NCI-H2029 treated with DMSO at 0.1 percent for 48 hours (cell line): Measurements from ENCODE around the gene SNX18.
"Not testable (repeated sequence)": the region's sequence is repeated elsewhere in the genome, so short reads cannot be mapped to it uniquely, and the experiment has no call there.

Source experiments
- DNase-seq: peaks from one replicate; lab custom pipeline; 2025; lab: John Stamatoyannopoulos, UW

Gene SNX18

DNA sequence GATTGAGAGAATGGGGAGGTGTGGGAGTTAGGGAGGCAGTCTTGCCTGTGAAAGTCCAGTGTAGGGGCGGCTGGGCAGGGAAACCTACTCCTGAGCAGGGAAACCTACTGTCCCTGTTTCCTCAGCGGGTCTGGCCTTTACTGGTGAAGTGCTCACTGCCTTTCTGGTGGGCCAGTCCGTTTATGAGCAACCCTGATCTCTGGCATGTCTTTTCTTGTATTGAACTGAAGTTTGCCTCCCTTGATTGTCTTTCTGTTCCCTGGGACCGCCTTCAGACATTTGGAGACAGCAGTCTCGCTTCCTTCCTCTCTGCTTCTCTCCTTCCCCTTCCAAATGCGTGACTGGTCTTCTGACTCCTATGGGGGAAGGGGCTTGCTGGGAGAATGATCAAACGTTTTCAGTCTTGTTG is 2.9 kb downstream of the SNX18 start:
- no peak for DNase-seq

DNA sequence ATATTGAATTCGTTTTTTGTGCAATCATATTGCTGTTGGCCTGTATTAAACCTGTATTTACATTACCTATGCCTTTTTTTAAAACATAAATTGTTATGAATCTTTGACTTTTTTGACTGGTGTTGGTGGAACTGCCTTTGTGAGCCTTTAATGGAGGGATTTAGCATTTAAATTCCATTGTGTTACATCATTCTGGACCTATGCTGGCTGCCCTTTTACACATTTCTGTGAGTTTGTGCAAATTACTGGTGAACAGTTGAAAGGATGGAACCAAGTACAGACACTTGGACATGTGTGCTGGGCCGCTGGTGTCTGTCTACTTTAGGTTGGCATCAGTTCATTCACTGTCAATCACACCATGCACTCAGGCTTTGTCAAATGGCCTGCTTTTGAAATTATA is 3.4 kb downstream of the SNX18 start:
- no peak for DNase-seq

DNA sequence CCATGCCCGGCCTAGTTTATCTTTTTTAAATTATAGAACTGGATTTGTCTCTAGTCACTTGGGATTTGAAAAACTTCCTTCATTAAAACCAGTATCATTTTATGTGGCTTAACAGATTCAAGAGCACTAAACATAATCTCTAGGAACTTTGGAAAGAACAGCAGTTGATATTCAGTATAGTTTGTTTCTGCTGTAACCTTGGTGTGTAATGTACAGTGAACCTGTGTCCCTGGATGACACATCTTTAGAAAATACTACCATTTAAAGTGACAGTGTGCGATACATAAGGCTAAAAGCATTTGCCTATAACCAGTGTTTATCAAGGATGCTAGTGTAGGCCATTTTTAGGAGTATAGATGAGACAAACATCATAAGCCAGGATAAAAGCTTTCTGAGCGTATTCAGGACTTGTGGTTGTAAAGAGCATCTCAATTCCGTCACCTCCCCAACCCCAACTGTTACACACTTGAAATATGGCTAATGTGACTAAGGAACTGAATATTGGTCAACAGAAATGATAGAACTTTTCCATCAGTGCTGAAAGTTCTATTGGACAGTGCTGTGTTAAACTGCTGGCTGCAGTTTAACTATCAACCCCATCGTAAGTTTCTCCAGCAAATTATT is 4.4 kb downstream of the SNX18 start:
- DNase-seq: no peak

DNA sequence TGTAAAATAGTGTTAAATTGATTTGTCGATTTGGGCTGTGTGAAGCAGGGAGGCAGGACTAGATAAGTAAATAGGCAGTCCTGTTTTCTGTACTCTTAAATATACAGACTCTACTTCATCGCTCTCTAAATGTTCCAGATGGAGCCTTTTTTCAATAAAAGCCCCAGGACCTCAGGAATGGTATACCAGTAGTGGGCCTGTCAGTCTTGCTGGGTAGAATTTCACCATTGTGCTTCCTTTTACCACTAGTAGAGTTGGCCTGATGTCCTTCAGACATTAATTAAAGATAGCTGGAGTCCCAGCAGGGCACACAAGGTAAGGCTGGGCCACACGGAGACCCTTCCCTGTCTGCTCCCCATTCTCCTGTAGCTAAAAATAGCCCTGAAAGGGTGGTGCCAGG is 6.0 kb downstream of the SNX18 start:
- DNase-seq: no peak

DNA sequence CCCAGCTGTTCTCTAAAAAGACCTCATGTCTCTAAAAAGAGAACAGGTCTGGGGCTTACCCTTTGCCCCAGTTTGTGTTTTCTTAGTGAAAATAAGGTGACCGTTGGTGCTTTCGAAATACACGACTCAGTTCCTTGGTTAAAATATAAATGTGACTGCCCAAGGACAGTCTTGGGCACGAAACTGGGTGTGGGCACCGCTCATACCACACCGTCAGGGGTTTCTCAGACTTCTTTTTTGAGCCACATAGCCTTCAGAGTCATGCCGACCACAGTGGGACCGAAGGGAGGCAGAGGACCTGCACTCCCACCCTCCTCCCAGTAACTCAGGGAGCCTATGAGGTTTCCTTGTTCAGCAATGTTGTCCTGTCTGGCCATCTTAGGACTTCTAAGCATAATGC is 6.5 kb downstream of the SNX18 start:
- DNase-seq: no peak

DNA sequence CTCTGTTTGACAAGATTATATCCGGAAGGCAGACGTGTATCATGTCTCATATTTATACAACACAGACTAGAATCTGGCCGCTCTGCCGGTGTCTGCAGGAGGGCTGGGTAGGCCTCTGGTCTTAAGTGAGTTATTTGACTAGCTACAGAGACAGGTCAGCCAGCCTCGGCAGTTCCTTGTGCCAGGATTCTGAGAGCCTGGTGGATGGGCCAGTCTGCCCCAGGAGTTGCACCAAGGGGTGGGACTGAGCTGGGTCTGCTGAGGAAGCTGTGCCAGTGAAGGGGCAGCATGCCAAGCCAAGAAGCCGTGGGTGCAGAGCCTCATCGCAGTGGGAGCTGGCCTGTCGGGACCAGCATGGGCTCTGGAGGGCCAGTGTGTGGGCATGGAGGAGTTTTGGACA is 7.1 kb downstream of the SNX18 start:
- DNase-seq: no peak

DNA sequence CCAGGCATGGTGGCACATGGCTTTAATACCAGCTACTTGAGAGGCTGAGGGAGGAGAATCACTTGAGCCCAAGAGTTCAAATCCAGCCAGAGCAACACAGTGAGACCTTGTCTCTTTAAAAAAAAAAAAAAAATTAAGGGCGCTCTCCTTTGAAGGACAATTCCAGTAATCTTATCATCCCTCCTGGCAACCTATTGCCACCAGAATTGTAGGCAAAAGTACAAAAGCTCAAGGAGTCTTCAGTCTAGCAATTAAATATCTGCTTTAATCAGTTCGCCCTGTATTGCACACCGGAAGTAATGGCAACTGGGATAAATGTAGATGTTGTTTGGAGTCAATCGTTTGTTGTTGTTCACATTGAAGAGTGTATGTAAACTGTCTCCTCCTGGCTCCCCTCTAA is 7.7 kb downstream of the SNX18 start:
- DNase-seq: no peak

DNA sequence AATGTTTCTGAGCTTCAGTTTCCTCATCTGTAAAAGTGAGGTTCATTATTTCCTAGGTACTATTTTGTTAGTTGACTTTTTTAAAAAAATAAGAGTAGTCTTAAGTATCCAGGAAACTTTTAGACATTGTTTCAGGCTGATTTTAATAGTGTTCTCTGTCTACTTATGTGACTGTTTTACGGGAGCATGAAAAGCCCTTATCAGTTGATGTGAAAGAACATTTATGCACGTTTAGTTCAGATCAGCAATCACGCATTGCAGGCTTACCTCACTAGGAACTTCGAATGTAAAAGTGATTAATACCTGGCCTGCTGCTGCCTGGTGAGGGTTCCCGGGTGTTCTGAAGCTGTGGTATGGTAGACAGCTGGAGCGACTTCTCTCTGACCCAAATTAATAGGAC is 8.1 kb downstream of the SNX18 start:
- no peak for DNase-seq

DNA sequence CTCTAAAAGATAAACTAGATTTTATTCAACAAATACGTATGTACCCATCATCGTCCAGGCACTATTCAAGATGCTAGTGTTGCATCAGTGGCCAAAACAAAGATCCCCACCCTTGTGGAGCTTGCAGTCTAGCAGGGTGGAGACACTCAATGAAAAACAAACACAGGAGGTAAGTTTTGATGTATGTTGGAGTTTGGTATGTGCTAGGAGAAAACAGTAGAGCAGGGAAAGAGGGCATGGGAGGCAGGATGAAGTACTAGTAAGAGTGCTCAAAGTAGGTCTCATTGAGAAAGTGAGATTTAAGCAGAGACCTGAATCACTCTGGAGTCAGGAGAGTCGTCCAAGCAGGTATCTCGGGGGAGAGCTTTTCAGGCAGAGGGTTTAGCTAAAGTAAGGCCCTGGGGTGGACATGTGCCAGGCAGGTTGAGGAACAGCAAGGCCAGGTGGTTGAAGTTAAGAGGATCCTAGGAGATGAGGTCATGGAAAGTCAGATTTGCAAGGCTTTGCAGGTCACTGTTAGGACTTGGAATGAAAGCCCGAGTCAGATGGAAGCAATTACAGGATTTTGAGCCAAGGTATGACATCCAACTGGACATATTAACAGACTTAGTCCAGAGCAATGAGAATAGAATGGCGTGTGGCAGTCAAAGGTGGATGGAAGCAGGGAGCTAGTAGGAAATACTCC is 9.2 kb downstream of the SNX18 start:
- DNase-seq: no peak

DNA sequence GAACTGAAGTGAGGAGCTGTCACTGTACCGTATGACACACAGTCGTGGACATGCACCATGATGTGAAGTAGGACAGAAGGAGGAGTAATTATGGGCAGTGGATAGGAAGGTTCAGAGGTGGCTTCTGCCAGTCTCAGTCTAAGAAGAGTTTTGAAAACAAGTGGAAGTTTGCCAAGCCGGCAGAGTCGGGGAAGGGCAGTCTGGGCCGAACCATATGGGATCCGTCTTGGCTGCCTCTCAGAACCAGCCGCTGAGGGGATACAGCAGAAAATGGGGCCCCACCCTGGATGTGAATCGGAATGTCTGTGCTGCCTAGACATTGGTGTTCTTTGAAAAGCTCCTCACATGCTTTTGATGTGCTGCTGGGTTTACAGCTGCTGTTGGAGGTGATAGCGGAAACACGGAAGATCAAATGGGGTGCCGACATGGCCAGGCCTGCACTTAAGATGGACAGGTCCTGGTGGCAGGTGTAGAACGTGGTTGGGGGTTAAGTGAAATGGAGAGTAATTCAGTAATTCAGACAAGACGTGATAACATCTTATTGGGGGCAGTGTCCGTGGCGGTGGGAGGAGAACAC is 11.2 kb downstream of the SNX18 start:
- no peak for DNase-seq

DNA sequence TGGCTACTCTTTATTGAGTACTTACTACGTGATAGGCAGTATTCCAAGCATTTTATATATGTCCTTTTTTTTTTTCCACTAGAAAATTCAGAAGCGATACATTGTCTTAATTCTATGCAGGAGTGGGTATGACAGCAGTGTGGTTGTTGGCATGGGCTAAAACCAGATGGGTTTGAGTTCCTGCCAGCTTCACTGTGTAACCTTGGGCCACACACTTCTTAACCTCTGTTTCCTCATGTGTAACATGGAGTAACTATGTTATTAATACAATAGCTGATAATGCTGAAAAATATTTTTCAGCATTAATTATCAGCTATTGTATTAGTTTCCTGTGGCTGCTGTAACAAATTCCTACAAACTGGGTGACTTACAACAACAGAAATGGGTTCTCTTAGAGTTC is 12.0 kb downstream of the SNX18 start:
- no peak for DNase-seq

DNA sequence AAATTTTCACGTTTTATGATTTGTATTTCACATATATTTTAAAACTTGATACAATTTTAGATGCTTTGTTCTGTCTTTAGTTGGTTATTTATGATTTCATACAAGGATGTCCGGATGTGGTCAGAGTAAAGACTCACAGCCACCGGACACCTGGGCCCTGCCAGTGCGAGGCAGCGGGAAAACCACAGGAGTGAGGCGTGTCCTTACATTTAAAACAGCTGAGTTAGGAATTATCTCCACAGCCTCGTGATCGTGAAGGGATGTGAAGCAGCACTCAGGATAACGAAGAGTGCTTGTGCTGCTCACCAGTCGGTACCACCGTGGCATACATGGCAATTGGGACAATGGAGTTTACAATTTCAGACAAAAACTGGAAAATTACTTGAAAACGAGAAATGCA is 14.0 kb downstream of the SNX18 start:
- no peak for DNase-seq

DNA sequence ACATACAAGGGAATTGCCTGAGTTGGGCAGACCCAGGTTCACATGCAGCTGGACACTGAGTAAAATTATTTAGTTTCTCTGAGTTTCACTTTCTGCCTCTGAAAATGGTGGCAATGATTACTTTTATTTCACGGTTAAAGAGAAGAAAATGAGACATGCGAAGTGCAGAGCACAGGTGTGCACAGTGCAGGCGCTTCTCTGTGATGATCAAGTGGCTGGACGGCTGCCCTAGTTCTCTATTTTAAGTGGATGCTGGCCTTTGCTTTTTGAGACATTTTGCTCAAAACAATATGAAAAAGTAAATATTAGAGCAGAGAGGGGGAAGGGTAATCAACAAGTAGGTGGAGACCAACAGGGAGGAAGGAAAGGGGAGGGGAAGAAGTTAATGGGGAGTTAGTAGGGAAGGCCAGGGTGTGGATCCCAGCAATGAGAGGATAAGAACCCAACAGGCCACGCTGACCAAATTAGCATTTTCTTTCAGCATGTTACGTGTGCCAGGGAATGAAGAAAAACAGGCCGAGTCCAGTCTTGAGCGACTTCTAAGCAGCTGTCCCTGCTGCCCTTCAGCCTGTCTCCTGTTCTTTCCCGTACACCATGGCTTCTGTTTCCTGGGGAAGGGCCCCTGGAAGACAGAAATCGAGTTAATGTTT is 16.1 kb downstream of the SNX18 start:
- no peak for DNase-seq

DNA sequence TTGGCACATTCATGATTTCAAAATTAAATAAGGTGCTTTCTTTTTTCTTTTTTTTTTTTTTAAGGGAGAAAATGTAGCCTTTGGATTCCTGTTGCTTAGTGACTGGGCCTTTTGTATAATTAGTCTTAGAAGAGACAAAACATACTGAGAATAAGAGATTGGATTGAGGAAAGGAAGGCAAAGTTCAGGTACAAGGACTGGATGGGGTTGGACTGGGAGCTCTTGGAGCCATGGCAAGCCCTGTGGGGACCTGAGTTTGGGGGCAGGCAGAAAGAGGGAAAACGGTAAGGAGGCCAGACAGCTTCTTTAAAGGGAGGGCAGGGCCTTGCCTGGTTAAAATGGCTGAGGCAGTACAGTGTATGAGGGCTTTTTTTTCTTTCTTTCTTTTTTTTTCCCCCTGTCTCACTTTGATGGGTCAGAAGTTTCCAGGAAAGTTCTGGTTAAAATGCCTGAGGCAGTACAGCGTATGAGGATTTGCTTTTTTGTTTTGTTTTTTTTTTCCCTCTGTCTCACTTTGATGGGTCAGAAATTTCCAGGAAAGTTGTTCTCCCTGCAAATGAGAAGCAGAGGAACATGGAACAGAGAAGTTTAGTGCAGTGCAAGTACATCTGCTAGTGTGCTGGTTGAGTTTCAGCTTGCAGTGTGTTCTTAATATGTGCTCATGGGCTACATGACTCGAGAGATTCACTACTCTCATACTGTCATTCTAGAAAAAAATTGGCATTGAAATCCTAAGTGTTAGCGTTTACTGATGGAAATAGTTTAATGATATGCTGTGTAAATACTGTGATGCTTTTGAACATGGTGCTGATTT is 16.8 kb downstream of the SNX18 start:
- no peak for DNase-seq

DNA sequence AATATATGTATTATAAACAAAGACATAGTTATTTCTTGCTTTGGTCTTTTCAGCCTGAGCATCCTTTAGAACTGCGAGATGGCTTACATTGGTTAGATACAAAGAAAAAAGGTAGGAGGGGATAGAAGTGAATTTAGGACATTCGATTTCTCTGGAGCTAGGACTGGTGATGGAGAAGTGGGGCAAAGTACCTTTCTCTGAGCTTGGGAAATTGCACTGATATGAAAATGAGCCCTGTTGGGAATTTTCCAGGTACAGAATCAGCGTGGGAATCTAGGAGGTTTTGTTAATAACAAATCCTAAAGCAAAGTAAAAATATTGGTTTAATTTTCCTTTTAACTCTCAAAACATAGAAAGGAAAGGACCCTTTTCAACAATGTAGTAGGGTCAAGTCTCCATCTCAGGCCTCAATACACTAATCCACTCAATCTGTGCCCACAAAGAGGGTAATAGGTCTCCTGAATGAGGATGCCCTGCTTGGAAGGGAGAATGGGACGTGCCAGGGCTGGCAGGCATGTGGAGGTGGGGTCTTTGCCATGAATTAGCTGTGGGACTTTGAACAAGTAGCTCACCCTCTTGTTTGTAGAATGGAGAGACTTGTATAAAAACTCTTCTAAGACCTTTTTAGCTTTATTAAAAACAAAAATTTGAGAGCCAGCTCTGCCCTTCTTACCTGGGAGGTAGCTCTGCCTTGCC is 17.7 kb downstream of the SNX18 start:
- DNase-seq: no peak

DNA sequence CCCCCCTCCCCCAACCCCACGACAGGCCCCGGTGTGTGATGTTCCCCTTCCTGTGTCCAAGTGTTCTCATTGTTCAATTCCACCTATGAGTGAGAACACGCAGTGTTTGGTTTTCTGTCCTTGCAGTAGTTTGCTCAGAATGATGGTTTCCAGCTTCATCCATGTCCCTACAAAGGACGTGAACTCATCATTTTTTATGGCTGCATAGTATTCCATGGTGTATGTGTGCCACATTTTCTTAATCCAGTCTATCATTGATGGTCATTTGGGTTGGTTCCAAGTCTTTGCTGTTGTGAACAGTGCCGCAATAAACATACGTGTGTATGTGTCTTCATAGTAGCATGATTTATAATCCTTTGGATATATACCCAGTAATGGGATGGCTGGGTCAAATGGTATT is 18.8 kb downstream of the SNX18 start:
- DNase-seq: not testable (repeated sequence)

DNA sequence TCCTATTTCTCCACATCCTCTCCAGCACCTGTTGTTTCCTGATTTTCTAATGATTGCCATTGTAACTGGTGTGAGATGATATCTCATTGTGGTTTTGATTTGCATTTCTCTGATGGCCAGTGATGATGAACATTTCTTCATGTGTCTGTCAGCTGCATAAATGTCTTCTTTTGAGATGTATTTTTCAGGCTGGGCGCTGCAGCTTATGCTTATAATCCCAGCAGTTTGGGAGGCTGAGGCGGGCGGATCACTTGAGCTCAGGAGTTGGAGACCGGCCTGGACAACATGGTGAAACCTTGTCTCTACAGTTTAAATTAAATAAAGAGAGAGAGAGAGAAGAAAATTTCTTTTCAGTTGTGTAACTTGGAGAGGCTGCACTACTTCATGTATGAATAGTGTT is 19.3 kb downstream of the SNX18 start:
- DNase-seq: not testable (repeated sequence)

DNA sequence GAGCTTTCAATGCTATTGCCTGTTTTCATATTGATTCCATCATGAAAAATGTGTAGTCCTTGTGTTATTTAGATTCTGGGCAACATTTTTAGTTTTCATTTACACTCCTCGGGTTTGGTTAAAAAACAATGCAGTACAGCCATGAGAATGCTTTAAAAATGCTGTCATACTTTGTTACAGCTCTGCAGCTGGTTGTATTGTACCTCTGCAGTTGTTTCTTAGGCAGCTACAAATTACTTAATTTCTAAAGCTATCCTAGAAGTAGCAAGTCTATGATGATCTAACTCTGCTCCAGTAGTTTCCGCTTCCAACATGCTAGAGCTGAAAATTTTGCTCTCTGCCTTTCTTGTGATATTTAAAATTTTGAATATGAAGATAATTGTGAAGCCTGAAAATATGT is 20.2 kb downstream of the SNX18 start:
- no peak for DNase-seq

DNA sequence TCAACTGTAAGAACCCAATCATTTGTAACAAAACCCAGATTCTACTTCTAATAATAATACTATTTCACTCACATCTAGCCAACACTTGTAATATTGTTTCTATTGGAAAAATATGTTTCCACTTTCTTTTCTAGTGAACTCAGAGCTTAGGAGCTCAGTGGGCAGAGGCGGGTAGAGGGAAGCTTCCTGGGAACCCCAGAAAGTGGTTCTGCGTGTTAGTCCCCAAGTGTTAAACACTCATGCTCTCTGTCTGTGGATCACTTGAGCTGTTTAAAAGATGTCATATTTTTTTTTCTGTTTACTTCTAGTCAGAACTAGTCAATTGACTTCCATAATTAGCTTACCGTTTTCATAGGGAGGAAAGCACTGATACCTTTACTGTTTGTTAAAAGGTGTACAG is 20.6 kb downstream of the SNX18 start:
- DNase-seq: no peak

DNA sequence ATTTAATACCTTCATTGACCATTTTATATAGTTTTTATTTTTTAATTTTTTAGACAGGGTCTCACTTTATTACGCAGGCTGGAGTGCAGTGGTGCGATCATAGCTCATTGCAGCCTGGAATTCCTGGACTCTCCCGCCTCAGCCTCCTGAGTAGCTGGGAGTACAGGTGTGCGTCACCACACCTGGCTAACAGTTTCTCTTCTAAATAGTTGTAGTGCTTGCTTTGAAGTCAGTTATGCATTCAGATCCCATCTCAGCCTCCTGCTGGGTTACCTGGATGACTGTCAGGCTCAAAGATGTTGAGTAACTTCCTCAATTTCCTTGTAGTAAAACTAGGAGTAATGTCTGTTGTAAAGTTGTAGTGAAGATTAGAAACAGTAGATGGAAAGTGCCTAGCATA is 21.4 kb downstream of the SNX18 start:
- DNase-seq: no peak

DNA sequence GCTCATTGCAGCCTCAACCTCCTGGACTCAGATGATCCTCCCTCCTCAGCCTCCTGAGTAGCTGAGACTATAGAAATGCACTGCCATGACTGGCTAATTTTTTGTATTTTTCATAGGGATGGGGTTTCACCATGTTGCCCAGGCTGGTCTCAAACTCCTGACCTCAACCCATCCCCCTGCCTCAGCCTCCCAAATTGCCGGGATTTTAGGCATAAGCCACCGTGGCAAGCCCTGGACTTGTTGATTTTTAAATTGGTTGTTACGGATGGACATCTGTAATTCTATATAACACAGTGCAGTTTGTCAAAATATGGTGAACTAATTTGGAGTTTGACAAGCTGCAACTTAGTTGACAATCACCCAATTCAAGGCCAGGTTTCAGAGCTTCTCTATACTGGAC is 22.7 kb downstream of the SNX18 start:
- DNase-seq: no peak
